Measurements from ENCODE around the gene IFT43. TPM values are rescaled to one million over a fixed set of nuclear protein-coding genes. Genes with fewer than 3 reads are reported as not detected.

Gene IFT43
- total RNA-seq, 4 donors from 2014 or later: 16.2 to 31.4 (median 26.1) TPM

DNA sequence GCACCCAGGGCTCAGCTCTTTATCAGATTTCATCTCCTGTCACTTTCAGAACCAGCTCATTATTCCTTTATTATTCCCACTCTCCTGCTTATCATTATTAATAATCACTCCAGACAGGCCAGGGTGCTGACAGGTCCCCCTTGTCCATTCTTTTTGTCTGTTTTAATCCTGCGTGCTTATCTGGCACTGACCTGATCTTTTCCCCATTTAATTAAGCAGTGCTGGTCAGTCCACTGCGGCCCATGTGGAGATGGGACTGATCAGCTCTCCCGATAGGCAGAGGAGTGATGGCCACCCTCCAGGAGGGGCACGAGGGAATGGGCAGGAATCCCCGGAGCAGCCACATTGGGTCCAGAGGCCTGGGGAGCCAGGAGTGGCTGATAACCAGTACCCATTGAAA is 110.7 kb downstream of the IFT43 start:
- H3K9me3 ChIP-seq: no peaks in the 10 kb centered on the region
- DNase-seq (ENCODE audit: low spot score in 2 of 2): no peak
- H3K27me3 ChIP-seq: peaks cover 0 to 13% of the 10 kb centered on the region in 2 donors
- H3K27ac ChIP-seq: no peak overlapping the region
- H3K36me3 ChIP-seq: no peaks in the 10 kb centered on the region
- WGBS, 2 donors: 87 to 92% methylated on average over 5 of the region's 5 CpGs
- TF ChIP-seq POLR2A (IDR thresholded peaks at IDR 0.05): no peak
- H3K4me1 ChIP-seq: no peaks in the 10 kb centered on the region
- H3K4me3 ChIP-seq: no peak overlapping the region

- peaks cover 0 to 13% of the 10 kb centered on the region in 2 donors for H3K27me3 ChIP-seq
- TF ChIP-seq POLR2A (IDR thresholded peaks at IDR 0.05): no peak
- no peaks in the 10 kb centered on the region for H3K9me3 ChIP-seq
- H3K4me3 ChIP-seq: no peak overlapping the region
- no peak for DNase-seq (ENCODE audit: low spot score in 2 of 2)
- no peak overlapping the region for H3K27ac ChIP-seq
- H3K36me3 ChIP-seq: no peaks in the 10 kb centered on the region
- 84 to 89% methylated on average over 7 of the region's 7 CpGs for WGBS, 2 donors
- no peaks in the 10 kb centered on the region for H3K4me1 ChIP-seq
These were observed 112.0 kb downstream of the IFT43 start for GRCh38 chr14:76097547-76097946.

DNA sequence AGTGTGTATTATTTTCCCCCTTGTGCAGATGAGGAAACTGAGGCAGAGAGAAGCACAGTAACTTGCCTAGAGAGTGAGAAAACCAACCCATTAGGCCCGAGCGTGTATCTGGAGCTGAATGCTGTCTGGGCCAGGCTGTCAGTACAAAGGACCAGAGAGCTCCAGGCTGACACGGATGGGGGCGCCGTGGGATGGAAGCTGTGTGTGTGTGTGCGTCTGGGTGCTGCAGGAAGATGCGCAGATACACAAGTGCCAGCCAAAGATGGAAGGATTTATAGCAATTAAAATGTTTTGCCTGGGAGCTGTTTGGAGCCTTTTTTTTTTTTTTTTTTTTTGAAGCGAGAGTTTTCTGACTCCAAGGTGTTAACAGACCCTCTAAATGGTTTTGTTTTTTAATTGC is 112.5 kb downstream of the IFT43 start:
- peaks cover 0 to 13% of the 10 kb centered on the region in 2 donors for H3K27me3 ChIP-seq
- no peaks in the 10 kb centered on the region for H3K9me3 ChIP-seq
- H3K4me3 ChIP-seq: no peak overlapping the region
- H3K4me1 ChIP-seq: no peaks in the 10 kb centered on the region
- H3K36me3 ChIP-seq: no peaks in the 10 kb centered on the region
- TF ChIP-seq CTCF (IDR thresholded peaks at IDR 0.05) (no peak), POLR2A (IDR thresholded peaks at IDR 0.05) (no peak), EP300 (IDR thresholded peaks at IDR 0.05) (no peak)
- H3K27ac ChIP-seq: no peak overlapping the region
- DNase-seq (ENCODE audit: low spot score in 2 of 2): no peak
- 72 to 83% methylated on average over 8 of the region's 8 CpGs for WGBS, 2 donors

GRCh38 chr14:76098916-76099675 is 113.5 kb downstream of the IFT43 start:
- no peaks in the 10 kb centered on the region for H3K36me3 ChIP-seq
- no peak overlapping the region for H3K27ac ChIP-seq
- TF ChIP-seq EP300 (IDR thresholded peaks at IDR 0.05): no peak
- TF ChIP-seq CTCF (IDR thresholded peaks at IDR 0.05): no peak
- TF ChIP-seq POLR2A (IDR thresholded peaks at IDR 0.05): no peak
- no peaks in the 10 kb centered on the region for H3K4me1 ChIP-seq
- 77 to 86% methylated on average over 24 to 28 of the region's 28 CpGs for WGBS, 2 donors
- H3K9me3 ChIP-seq: no peaks in the 10 kb centered on the region
- peaks cover 0 to 13% of the 10 kb centered on the region in 2 donors for H3K27me3 ChIP-seq
- no peak overlapping the region for H3K4me3 ChIP-seq
- no peak for DNase-seq (ENCODE audit: low spot score in 2 of 2)

DNA sequence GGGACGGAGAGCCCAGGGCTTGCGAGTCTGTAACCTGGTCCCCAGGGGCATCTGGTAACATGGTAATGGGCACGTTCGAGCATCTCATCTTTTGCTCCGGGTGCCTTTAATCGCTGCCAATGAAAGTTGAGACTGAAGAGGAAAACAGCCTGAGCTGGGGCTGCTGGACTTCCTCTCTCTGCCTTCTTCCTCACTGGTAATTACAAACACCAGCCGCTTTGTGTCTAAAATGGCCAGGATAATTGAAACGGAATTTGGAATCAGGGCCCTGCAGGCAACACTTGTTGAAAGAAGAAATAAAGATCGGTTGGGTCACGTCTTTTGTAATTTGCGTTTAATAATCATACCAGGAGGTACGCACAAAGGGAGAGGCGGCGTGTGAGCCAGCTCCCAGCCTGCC is 114.7 kb downstream of the IFT43 start:
- Histone ChIP-seq H3K4me3 (no peak overlapping the region), H3K36me3 (no peaks in the 10 kb centered on the region), H3K27ac (no peak overlapping the region), H3K27me3 (peaks cover 0 to 13% of the 10 kb centered on the region in 2 donors), H3K4me1 (no peaks in the 10 kb centered on the region), H3K9me3 (no peaks in the 10 kb centered on the region)
- WGBS, 2 donors: 34 to 35% methylated on average over 14 of the region's 14 CpGs
- no peak for DNase-seq (ENCODE audit: low spot score in 2 of 2)
- no peak for TF ChIP-seq POLR2A (IDR thresholded peaks at IDR 0.05)
- no peak for TF ChIP-seq EP300 (IDR thresholded peaks at IDR 0.05)
- TF ChIP-seq CTCF (IDR thresholded peaks at IDR 0.05): no peak

DNA sequence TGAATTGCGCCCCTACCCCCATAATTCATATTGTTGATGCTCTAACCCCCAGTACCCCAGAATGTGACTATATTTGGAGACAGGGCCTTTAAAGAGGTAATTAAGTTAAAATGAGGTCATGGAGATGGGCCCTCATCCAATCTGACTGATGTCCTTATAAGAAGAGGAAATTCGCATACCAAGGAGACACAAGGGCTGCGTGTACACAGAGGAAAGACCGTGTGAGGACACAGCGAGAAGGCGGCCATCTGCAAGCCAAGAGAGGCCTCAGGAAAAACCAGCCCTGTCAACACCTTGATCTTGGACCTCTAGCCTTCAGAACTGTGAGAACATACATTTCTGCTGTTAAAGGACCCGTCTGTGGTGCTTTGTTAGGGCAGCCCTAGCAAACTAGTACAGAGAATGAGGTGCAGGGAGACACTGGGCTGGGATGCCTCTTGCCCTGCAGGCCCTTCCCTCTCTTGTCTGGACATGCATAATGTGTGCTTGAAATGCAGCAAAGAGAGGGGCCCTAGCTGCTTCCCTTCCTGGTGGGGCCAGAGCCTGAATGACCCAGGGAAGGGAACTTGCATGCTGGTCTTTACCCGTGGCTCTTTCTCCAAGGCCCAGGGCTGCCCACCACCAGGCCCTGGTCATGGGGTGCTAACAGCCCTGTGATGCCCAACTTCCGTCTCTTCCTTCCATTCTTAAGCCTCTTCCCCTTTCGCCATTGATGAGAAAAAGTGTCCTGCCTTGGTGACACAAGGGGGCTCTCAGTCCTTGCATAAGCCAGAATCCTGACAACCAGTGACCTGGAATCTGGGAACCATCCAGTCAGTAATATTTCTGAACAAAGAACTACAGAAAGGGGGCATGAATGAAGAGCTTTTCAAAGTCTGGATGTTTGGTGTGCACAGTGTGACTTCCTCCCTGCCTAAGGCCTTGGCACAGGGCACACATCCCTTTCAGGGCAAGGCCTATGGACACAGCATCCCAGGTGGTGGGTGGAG is 116.1 kb downstream of the IFT43 start:
- peaks cover 0 to 13% of the 10 kb centered on the region in 2 donors for H3K27me3 ChIP-seq
- DNase-seq (ENCODE audit: low spot score in 2 of 2): no peak
- 67 to 68% methylated on average over 10 of the region's 10 CpGs for WGBS, 2 donors
- H3K27ac ChIP-seq: no peak overlapping the region
- H3K36me3 ChIP-seq: no peaks in the 10 kb centered on the region
- H3K4me3 ChIP-seq: no peak overlapping the region
- H3K9me3 ChIP-seq: no peaks in the 10 kb centered on the region
- H3K4me1 ChIP-seq: no peaks in the 10 kb centered on the region
- TF ChIP-seq EP300 (IDR thresholded peaks at IDR 0.05) (no peak), POLR2A (IDR thresholded peaks at IDR 0.05) (no peak)
